ENCODE measurements around the gene CDH12. TPM values are rescaled to one million over a fixed set of nuclear protein-coding genes. Genes with fewer than 3 reads are reported as not detected.

Gene CDH12
- total and polyA plus RNA-seq, 9 donors: 0.05 to 3.4 (median 0.28) TPM; not detected in 4

DNA sequence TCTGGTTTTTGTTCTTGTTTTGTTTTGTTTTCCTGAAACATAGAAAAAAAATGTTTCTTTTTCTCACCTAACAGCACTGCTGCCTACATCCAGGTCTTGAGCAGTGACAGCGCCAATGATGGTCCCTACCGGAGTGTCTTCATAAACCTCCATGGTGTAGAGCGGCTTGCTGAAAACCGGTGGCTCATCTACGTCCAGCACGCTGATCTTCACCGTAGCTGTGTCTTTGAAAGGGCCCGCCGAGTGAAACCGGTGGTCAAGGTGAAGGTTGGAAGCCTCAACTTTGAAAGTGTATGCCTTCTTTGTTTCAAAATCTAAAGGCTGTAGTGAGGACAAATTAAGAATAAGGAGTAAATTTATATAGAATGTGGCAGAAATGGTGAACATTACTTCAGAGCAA is 1051.0 kb downstream of the CDH12 start:
- DNase-seq: no peak
- Histone ChIP-seq H3K4me1 (ENCODE audit: insufficient read depth) (no peaks in the 10 kb centered on the region), H3K27ac (no peak overlapping the region), H3K9me3 (no peaks in the 10 kb centered on the region), H3K27me3 (no peaks in the 10 kb centered on the region), H3K36me3 (no peaks in the 10 kb centered on the region), H3K4me3 (no peak overlapping the region)
- intact Hi-C loops (cut with DNase I): no loop called here
- TF ChIP-seq EP300 (IDR thresholded peaks at IDR 0.05) (no peak), POLR2A (IDR thresholded peaks at IDR 0.05) (no peak)
- TF ChIP-seq, protein P1, sequence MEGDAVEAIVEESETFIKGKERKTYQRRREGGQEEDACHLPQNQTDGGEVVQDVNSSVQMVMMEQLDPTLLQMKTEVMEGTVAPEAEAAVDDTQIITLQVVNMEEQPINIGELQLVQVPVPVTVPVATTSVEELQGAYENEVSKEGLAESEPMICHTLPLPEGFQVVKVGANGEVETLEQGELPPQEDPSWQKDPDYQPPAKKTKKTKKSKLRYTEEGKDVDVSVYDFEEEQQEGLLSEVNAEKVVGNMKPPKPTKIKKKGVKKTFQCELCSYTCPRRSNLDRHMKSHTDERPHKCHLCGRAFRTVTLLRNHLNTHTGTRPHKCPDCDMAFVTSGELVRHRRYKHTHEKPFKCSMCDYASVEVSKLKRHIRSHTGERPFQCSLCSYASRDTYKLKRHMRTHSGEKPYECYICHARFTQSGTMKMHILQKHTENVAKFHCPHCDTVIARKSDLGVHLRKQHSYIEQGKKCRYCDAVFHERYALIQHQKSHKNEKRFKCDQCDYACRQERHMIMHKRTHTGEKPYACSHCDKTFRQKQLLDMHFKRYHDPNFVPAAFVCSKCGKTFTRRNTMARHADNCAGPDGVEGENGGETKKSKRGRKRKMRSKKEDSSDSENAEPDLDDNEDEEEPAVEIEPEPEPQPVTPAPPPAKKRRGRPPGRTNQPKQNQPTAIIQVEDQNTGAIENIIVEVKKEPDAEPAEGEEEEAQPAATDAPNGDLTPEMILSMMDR (IDR thresholded peaks at IDR 0.05): no peak
- 95% methylated on average over 10 of the region's 10 CpGs for WGBS, 3 donors

DNA sequence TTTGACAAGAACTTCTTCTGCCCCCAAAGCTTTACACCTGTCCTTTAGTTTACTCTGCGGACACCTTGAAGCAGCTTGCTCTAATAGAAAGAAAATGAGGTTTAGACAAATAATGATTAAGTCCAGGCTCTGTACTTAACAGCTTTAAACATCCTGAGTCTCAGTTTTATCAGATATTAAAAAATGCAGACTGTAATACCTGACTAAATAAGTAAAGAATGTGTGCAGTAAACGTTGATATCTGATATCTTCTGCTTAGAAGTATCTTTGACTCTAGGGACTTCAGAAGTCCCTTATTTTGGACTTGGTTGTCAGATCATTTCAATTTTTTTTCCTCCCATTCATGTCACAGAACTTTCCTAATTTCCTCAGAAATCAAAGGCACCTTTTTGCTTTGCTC is 1060.4 kb downstream of the CDH12 start:
- Histone ChIP-seq H3K36me3 (no peaks in the 10 kb centered on the region), H3K27me3 (no peaks in the 10 kb centered on the region), H3K4me1 (ENCODE audit: insufficient read depth) (no peaks in the 10 kb centered on the region), H3K27ac (no peak overlapping the region), H3K9me3 (no peaks in the 10 kb centered on the region), H3K4me3 (no peak overlapping the region)
- no peak for DNase-seq
- intact Hi-C loops (cut with DNase I): no loop called here
- 40 to 56% (median 50%) methylated on average over 2 of the region's 2 CpGs for WGBS, 3 donors
- TF ChIP-seq POLR2A (IDR thresholded peaks at IDR 0.05) (no peak), EP300 (IDR thresholded peaks at IDR 0.05) (no peak)
- TF ChIP-seq, protein P1 (IDR thresholded peaks at IDR 0.05): no peak

DNA sequence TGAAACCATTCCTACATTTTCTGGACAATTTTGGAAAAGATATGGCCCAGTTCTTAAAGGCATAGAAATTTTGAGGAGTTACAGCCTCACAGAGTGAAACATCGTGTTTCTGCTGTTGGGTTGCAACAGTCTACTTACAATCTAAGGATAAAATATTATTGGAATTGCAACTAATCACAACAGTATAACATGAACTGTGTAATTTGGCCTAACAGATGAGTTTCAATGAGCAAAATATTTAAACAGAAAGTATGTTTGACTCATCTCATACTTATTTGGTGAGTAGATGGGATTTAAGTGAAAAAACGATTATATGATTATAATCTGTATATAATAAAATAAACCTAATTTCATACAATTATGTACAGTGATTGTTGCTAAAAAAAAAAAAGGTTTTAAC is 1061.8 kb downstream of the CDH12 start:
- H3K27me3 ChIP-seq: no peaks in the 10 kb centered on the region
- DNase-seq: no peak
- H3K4me1 ChIP-seq (ENCODE audit: insufficient read depth): no peaks in the 10 kb centered on the region
- H3K4me3 ChIP-seq: no peak overlapping the region
- no peak overlapping the region for H3K27ac ChIP-seq
- no peaks in the 10 kb centered on the region for H3K9me3 ChIP-seq
- H3K36me3 ChIP-seq: no peaks in the 10 kb centered on the region
- TF ChIP-seq POLR2A (IDR thresholded peaks at IDR 0.05): no peak
- TF ChIP-seq, protein P1 (IDR thresholded peaks at IDR 0.05): no peak
- TF ChIP-seq EP300 (IDR thresholded peaks at IDR 0.05): no peak
- intact Hi-C loops (cut with DNase I): no loop called here
- WGBS, 3 donors: 79 to 90% (median 80%) methylated on average over 2 of the region's 2 CpGs

DNA sequence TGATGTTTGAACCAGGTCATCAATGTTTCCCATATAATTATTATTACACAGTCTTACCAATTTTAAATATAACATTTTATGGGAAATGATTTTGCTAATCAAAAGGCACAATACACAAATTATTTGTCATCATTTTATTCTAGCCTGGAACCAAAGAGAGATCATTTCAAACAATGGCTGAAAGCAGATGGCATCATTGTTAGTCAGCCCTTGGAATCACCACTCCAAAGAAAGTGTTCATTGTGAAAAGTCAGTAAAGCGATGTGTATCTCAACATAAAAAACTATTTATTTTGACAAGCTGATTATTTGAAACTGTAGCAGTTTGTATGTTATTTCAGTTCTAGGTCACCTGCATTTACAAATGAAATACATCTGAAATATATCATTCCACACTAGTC is 1068.7 kb downstream of the CDH12 start:
- Histone ChIP-seq H3K27ac (no peak overlapping the region), H3K4me1 (ENCODE audit: insufficient read depth) (no peaks in the 10 kb centered on the region), H3K27me3 (no peaks in the 10 kb centered on the region), H3K9me3 (no peaks in the 10 kb centered on the region), H3K4me3 (no peak overlapping the region), H3K36me3 (no peaks in the 10 kb centered on the region)
- WGBS, 3 donors: 92 to 97% (median 94%) methylated on average over 1 of the region's 1 CpG
- intact Hi-C loops (cut with DNase I): no loop called here
- TF ChIP-seq EP300 (IDR thresholded peaks at IDR 0.05): no peak
- TF ChIP-seq, protein P1 (IDR thresholded peaks at IDR 0.05): no peak
- no peak for TF ChIP-seq POLR2A (IDR thresholded peaks at IDR 0.05)
- DNase-seq: no peak

Measured in ovary (tissue), 9 donors.